Endothelial cell of umbilical vein (primary cell): Measurements from ENCODE around the gene SHLD2. TPM values are rescaled to one million over a fixed set of nuclear protein-coding genes. Genes with fewer than 3 reads are reported as not detected.
"Not testable (repeated sequence)": the region's sequence is repeated elsewhere in the genome, so short reads cannot be mapped to it uniquely, and the experiment has no call there.

ENCODE experiments used
- BruUV-seq: library from RNA; stranded (reverse); fragments of 400-500 nt; replicated peaks from 2 replicates; lab custom pipeline; 2021; lab: Mats Ljungman, UMichigan
- CTCF ChIA-PET: fragments of 300-600, 350-600 bp; sonication (Branson Sonifier 250); formaldehyde crosslinking; loops from one replicate; lab custom pipeline; 2021; ENCODE audit warnings: antibody characterized with exemption, inconsistent platforms; lab: Charles Lee
- POLR2A ChIA-PET: fragments of 300-600, 350-600 bp; sonication (Branson Sonifier 250); formaldehyde crosslinking; loops from one replicate; lab custom pipeline; 2021; ENCODE audit warnings: antibody characterized with exemption, inconsistent platforms; lab: Charles Lee
- DNase-seq: peaks from one replicate; pipeline ENCODE4 v3.0.0-alpha.2; 2011; ENCODE audit warnings: low read depth, low spot score
- FAIRE-seq: peaks from 2 replicates; lab custom pipeline; 2011; peaks lifted over from hg19 to GRCh38; lab: Jason Lieb, UNC
- H2AFZ ChIP-seq: 2 replicates; pipeline ENCODE4 v1.6.0; 2012; ENCODE audit warnings: low read depth, low read length, control low read depth, inconsistent platforms
- H3K27ac ChIP-seq: 2 replicates; pipeline ENCODE4 v1.5.1; 2011; ENCODE audit warnings: low read depth, mild to moderate bottlenecking, control low read depth, low read length, moderate library complexity; ENCODE audit not compliant: insufficient read depth
- H3K27me3 ChIP-seq, 2 experiments: 2 replicates each; pipeline versions ENCODE4 v1.6.0 to v1.6.1; 2011; ENCODE audit warnings: low read length in 2 of 2, mixed read lengths in 1 of 2; ENCODE audit not compliant: control insufficient read depth in 2 of 2, insufficient read depth in 2 of 2
- H3K36me3 ChIP-seq, 2 experiments: 2 replicates in 1 of 2; 3 replicates in 1 of 2; pipeline ENCODE4 v1.5.1; 2011; ENCODE audit warnings: low read length in 2 of 2, mild to moderate bottlenecking in 1 of 2, moderate library complexity in 1 of 2; ENCODE audit not compliant: control insufficient read depth in 2 of 2, insufficient read depth in 2 of 2; ENCODE audit errors: extremely low read depth in 1 of 2
- H3K4me1 ChIP-seq: 3 replicates; pipeline ENCODE4 v1.5.1; 2011; ENCODE audit warnings: mild to moderate bottlenecking, low read length; ENCODE audit not compliant: control insufficient read depth, insufficient read depth; ENCODE audit errors: extremely low read depth
- H3K4me2 ChIP-seq: 2 replicates; pipeline ENCODE4 v1.6.1; 2011; ENCODE audit warnings: low read length, control low read depth, mixed read lengths; ENCODE audit not compliant: insufficient read depth
- H3K4me3 ChIP-seq, 3 experiments: fragments of 200-600 bp in 1 of 3; sonication (generic), shearing (Covaris generic) in 1 of 3; replicated peaks in 1 of 3; 2 replicates each; pipeline ENCODE4 v1.5.1; 2011 to 2016; ENCODE audit warnings: control low read depth in 3 of 3, low read length in 3 of 3, mild to moderate bottlenecking in 2 of 3, inconsistent platforms in 1 of 3, low read depth in 1 of 3, moderate library complexity in 1 of 3; ENCODE audit not compliant: insufficient read depth in 1 of 3
- H3K79me2 ChIP-seq: 2 replicates; pipeline ENCODE4 v1.6.0; 2012; ENCODE audit warnings: low read length, inconsistent platforms; ENCODE audit not compliant: control insufficient read depth, insufficient read depth
- H3K9ac ChIP-seq: replicated peaks from 2 replicates; pipeline ENCODE3; 2011; ENCODE audit warnings: low read length, control low read depth; ENCODE audit not compliant: insufficient read depth; ENCODE audit errors: extremely low read depth
- H3K9me1 ChIP-seq: replicated peaks from 3 replicates; pipeline ENCODE4 v1.6.0; 2011; ENCODE audit warnings: mild to moderate bottlenecking, low read length; ENCODE audit not compliant: control insufficient read depth, insufficient read depth; ENCODE audit errors: extremely low read depth
- H3K9me3 ChIP-seq: replicated peaks from 2 replicates; pipeline ENCODE4 v1.5.1; 2012; ENCODE audit warnings: low read length, inconsistent platforms; ENCODE audit not compliant: control insufficient read depth, insufficient read depth
- H4K20me1 ChIP-seq: replicated peaks from 2 replicates; pipeline ENCODE3; 2011; ENCODE audit warnings: mild to moderate bottlenecking, low read length; ENCODE audit not compliant: control insufficient read depth, insufficient read depth; ENCODE audit errors: extremely low read depth
- FOS ChIP-seq: IDR thresholded peaks from 2 replicates; pipeline ENCODE4 v1.6.1; 2011; ENCODE audit warnings: mild to moderate bottlenecking, low read length, moderate library complexity, borderline replicate concordance; ENCODE audit not compliant: insufficient read depth
- JUN ChIP-seq: IDR thresholded peaks from 2 replicates; pipeline ENCODE4 v1.6.1; 2011; ENCODE audit warnings: borderline replicate concordance, low read depth; ENCODE audit not compliant: insufficient read length, insufficient read depth
- dilution Hi-C: fragments of 300-500 bp; cut with MboI; formaldehyde crosslinking; loops from one replicate; pipeline ENCODE4 v1.15.0; 2019; ENCODE audit warnings: low sequenced_read_pairs; ENCODE audit not compliant: extremely low pct_ligation_motif_present
- intact Hi-C: fragments of 100-400 bp; cut with micrococcal nuclease; formaldehyde crosslinking; loops from one replicate; pipeline ENCODE4 v1.10.0; 2022
- polyA plus RNA-seq, 4 experiments: library from polyadenylated mRNA; depleted of rRNA in 3 of 4; stranded (reverse) in 3 of 4; unstranded in 1 of 4; fragments of >200 nt; gene quantifications; 2 replicates each; pipeline versions ENCODE4 v1.2.1 to v1.2.3, GENCODE V29; 2011 to 2012; ENCODE audit warnings: missing spikeins in 1 of 4
- total RNA-seq: library from RNA; stranded (reverse); gene quantifications from 2 replicates; pipeline ENCODE4 v1.2.3, GENCODE V29; 2021

SHLD2 gene
- total and polyA plus RNA-seq, 2 donors (not counting 3 experiments of a cell fraction or from before 2014, with no cell fraction given): 6.1 to 22.4 TPM

DNA sequence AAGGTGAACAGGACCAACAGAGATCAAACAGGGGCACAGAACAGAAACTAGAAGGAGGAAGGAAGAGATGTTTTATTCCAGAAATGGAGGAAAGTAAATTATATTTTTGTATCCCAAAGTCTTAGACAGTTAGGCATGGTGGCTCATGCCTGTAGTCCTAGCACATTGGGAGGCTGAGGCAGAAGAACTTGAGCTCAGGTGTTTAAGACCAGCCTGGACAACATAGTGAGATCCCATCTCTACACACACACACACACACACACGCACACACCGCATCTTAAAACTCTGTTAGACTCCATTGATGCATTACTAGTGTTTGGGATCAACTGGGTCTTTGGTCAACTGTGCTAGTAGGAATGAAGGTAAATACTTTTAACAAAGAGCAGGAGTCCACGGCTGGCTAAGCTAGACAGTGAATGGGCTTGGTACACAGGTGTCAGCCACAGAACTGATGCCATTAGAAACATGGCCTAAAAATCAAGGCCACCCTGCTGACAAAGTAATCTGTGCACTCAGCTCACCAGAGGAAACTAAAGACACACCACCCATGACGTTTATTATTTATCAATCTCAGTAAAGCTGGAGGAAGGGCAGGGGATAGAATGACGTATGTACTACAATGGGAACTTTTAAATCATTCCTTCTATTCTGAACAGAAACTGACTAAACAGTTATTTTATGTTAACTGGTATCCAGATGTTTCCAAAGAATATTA, 11.3 kb upstream of the SHLD2 start:
- POLR2A ChIA-PET, H3K4me3 ChIP-seq, dilution Hi-C loops, FAIRE-seq, H3K27me3 ChIP-seq, H3K9me1 ChIP-seq, H4K20me1 ChIP-seq, H3K36me3 ChIP-seq, H2AFZ ChIP-seq, H3K9me3 ChIP-seq: not testable (repeated sequence)
- peak overlapping the region; percentile 90 for H3K27ac ChIP-seq
- CTCF ChIA-PET: interaction anchor here (0.7 to 2.0 kb wide), 3 partner anchors 9 to 12 kb away, joined by 4 to 9 read pairs (median 5); partner anchors contain the start of gene SHLD2
- peak; percentile 19 for TF ChIP-seq JUN
- peak overlapping the region; percentile 49 for H3K9ac ChIP-seq
- TSS peak; percentile 75 for BruUV-seq
- H3K4me1 ChIP-seq: peaks cover 30% of the 10 kb centered on the region
- H3K79me2 ChIP-seq: peaks cover 51% of the 10 kb centered on the region
- DNase-seq: peak; percentile 84
- intact Hi-C loops: loop anchor here (1.0 to 2.0 kb wide), 2 partner anchors 9 to 115 kb away; partner anchors contain the start of gene ADIRF
- peak overlapping the region; percentile 39 for H3K4me2 ChIP-seq

DNA sequence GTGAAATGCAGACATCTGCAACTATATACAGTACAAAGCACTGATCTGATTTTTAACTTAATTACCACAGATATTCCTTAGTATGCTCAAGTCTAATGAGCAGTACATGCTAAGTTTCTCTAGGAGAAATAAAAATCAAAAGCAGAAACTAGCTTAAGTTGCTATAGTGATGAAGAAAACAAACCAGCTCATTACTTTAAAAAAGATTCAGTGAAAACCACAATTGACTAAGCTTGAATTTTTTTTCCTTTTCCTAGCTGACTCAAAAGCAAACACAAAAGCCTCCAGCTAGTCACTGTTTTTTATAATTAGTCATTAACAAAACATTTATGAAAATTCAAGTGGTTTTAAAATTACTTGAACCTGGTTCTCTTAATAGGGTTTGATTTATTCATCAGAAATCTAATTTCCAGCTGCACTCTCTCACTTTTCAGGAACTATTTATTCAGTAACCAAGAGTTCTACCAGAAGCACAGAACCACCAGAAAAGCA, 10.7 kb upstream of the SHLD2 start:
- H3K79me2 ChIP-seq: peaks cover 54% of the 10 kb centered on the region
- H3K27me3 ChIP-seq, H3K9me1 ChIP-seq, H2AFZ ChIP-seq, BruUV-seq, dilution Hi-C loops, POLR2A ChIA-PET, H3K36me3 ChIP-seq, H4K20me1 ChIP-seq, H3K9me3 ChIP-seq, H3K4me3 ChIP-seq: not testable (repeated sequence)
- FAIRE-seq: peak; percentile 46
- H3K9ac ChIP-seq: peak overlapping the region; percentile 74
- CTCF ChIA-PET: interaction anchor here (0.7 to 2.0 kb wide), 2 partner anchors 9 to 11 kb away, joined by 4 to 9 read pairs; partner anchors contain the start of gene SHLD2
- peaks cover 30% of the 10 kb centered on the region for H3K4me1 ChIP-seq
- peak; percentile 78 for DNase-seq
- intact Hi-C loops: loop anchor here (1.0 to 2.0 kb wide), 2 partner anchors 8 to 116 kb away; partner anchors contain the start of gene ADIRF
- peak overlapping the region; percentile 39 for H3K4me2 ChIP-seq
- H3K27ac ChIP-seq: peak overlapping the region; percentile 90
- TF ChIP-seq FOS (peak; percentile 65), JUN (peak; percentile 47)
